CD4-positive, alpha-beta T cell treated with Interleukin-12 subunit alpha and Interleukin-12 subunit beta, for 1 hour (primary cell): ENCODE results near the gene SMPDL3B.
A peak's percentile ranks its signal among the peaks of the same experiment; 100 is the strongest.
"Not testable (repeated sequence)": the region's sequence is repeated elsewhere in the genome, so short reads cannot be mapped to it uniquely, and the experiment has no call there.

Experiments
- DNase-seq: peaks from one replicate; pipeline ENCODE4 v3.0.0-alpha.2; 2020

Gene SMPDL3B

DNA sequence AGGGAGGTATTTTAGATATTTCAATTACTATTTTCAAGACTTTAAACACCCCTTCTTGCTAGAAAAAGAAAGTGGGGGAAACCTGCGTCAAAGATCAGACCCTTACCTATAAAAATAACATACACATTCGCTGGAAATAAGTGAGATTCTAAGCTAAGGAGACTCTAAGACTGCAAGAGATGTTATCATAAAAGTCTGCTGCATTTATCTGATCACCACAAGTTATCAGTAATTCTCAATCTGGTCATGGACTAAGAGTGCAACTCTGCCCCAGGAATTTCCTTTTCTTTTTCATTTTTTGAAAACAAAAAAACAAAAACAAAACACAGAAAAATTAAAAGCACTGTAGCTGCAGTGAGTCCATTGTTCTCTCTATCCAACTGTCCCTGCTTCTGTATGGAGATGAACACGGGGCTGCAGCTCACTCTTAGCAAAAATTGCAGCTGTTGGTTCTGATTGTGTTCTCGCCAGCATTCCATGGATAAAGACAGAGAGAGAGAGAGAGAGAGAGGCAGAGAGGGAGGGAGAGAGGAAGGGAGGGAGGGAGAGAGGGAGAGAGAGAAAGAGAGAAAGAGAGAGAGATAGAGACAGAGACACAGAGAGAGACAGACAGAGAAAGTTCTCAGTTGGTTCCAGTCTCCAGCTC, 39.1 kb downstream of the SMPDL3B start:
- no peak for DNase-seq

DNA sequence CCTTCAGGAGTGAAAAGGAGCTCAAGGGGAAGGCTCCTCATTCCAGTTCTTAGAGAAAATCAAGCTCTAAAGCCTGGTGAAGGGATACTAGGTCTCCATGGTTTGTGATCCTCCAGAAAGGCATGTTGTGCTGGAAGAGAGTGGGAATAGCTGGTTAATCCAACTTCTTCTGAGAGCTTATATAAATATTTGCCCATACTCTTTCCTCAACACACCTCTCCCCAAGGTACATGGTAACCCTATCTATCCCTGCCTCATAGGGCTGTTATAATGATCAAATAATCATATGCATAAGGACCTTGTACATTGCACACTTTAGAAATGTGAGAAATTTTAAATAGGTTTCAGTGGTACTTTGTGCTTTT, 39.6 kb downstream of the SMPDL3B start:
- DNase-seq, result no peak

DNA sequence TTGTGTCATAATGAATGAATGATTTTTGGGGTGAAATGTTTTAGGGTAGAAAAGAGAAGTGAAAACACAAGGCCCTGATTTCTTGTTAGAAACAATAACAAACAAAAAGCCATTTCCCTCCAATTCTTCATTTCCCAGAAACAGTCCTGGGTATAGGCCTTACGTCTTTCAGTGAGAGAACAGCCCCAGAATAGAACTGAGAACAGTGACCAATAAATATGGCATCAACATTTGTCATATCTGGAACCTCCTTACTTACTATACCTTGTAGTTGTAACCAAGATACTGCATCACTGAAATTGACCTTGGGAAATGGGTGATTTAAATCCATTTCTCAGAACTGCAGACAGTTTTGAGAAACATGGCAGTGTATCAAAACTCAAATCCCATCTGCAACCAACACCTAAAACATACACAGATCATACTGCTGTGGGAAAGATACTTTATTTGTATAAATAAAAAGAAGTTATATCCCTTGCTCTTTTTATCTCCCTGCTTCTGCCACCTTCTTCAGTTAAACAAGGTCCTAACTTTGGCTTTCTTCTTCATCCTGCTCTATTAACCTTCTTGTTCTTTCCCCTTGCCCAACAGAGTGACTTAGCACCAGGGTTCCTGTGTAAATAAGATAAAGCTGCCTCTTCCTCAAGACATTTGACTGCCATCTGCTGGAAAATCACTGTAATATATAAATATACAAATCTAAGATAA, 44.5 kb downstream of the SMPDL3B start:
- peak; percentile 67 for DNase-seq

DNA sequence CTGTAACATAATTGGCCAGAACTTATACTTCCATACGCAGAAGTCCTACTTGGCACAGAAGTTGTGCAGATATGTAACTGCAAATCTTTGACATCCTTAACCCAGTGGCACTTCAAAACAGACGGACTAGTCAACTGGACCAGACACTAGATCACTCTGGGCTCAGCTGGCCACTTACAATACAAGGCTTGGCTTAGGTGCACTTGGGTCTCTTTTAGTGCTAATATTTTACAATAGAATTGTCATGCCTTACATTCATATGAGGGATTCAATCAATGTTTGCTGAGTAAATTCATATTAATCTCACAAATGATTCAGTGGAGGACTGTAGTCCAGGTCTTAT, 45.0 kb downstream of the SMPDL3B start:
- no peak for DNase-seq

DNA sequence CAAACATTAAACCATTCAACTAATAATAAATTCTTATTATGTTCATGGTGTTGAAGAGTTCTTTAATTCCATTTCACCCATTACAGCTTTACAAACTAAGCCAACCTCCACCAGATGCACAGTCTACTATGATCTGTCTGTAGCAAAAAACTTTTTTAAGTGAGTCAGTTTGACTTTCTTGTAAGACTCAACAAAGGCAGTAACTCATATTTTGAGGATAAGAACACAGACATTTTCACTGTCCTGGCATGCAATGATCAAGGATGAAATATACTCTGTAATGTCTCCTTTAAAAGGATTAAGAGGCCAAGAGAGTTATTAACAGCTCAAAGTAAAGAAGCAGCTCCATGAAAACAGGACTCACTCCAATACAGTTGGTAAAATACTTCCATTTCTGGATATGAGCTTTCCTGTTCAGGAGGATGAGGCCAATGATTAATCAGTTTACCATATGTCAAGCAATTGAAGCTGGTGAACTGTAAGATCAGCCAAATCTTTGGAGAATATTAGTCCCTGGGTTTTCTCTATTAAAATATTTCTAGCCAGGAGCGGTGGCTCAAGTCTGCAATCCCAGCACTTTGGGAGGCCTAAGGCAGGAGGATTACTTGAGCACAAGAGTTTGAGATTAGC, 45.5 kb downstream of the SMPDL3B start:
- no peak for DNase-seq

DNA sequence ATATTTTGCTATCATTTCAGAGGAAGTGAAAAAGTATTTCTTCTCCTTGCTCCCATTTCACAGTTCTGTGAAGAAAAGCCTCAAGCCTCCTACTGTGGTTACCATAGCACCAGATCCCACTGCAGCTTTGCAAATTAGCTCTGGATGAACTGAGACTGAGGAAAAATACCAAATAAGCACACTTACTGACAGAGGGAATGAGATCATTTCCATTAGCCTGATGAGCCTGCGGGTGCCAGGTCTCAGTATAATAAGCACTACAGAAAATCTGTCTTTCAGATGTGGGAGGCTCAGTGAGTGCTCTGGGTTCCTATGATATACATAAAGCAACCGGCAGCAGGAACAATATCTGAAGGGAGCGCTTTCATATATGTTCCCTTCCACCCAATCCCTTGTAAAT, 46.3 kb downstream of the SMPDL3B start:
- DNase-seq, result no peak

DNA sequence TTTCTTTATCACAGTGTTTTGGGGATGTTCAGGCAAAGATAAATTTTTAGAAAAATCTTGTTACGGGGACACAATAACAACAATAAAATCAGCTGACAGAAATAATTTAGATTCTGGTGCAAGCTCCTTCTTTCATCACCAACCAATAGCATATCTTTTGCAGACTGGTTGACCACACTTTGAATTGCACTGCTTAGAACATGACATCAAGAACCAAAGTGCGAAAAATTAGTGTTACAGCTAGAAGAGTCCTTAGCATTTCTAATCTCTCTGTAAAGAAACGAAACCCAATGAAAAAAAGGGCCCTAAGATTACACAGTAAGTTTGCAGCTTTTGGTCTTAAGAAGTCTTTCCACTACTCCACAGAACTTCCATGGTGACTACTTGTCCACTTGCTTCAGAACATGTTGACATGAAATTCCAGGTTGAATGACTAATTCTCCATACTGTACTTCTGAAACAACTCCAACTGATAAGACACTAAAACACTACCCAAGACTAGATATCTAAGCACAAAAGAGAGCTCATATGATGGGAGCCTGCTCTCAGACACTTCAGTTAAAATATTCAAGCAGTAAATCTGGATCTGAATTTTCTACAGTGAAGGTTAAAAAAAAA, 56.2 kb downstream of the SMPDL3B start:
- DNase-seq, result peak; percentile 2

DNA sequence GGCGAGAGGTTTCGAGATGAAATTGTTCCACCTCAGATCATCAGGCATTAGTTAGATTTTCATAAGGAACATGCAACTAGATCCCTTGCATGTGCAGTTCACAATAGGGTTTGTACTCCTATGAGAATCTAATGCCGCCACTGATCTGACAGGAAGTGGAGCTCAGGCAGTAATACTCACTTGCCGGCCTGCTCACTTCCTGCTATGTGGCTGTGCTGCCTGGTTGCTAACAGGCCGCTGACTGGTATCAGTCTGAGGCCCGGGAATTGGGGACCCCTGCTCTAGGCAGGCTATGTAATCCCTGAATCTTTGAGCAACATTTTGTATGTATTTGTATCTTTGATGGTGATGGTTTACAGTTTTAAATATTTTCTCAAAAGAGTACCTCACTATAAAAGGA, 57.5 kb downstream of the SMPDL3B start:
- peak; percentile 61 for DNase-seq

DNA sequence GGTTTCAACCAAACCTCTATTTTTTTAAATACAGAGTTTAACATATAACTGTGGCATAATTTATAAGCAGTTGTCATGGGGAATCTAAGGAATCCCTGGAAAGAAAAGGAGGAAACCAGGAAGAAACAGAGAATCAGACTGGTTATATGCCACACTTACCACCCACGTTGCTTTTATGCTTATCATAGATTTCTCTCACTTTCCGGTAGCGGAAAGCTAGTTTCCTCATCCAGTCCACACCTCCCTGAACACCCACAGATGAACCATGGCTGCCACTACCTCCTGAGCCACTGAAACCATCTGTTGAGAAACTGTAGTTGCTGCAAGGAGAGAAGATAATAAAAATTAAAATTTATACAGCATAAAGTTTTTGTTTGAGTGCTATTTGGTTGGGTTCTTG, 58.4 kb downstream of the SMPDL3B start:
- peak; percentile 26 for DNase-seq

DNA sequence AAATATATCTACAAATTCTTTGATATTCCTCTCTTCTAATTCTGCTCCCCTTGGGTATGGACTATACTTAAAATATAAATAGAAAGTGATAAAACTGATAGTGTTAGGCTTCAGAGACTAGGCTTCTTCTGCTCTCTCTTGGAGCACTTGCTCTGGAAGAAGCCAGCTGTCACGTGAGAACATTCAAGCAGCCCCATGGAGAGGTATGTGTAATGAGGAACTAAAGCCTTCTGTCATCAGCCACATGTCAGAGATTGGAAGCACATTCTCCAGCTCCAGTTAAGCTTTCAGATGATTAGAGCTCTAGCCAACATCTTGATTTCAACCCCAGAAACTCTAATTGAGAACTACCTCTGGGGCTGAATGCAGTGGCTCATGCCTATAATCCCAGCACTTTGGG, 59.3 kb downstream of the SMPDL3B start:
- DNase-seq, result no peak

DNA sequence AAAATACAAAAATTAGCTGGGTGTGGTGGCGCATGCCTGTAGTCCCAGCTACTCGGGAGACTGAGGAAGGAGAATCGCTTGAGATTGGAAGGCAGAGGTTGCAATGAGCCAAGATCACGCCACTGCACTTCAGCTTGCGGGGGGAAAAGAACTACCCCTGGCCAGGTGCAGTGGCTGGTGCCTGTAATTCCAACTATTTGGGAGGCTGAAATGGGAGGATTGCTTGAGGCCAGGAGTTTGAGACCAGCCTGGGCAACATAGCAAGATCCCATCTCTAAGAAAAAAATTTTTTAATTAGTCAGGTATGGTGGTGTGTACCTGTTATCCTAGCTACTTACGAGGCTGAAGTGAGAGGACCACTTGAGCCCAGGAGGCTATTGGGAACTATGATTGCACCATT, 59.7 kb downstream of the SMPDL3B start:
- DNase-seq, result not testable (repeated sequence)

DNA sequence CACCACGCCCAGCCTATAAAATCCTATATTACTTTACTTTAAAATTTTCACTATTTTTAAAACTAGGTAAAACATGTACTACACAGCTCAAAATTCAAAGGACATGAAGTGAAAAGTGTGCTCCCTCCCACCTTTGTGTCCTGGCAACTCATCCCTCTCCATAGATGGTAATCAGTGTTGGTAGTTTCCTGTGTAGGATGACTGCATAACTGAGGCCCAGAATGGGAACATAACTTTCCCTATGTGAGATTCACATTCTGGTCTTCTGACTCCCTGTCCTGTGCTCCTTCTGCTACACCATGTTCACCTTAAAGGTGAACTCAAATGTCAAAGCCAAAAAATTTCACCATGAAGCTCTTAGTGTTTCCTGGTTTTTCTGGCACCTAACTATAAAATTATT, 64.3 kb downstream of the SMPDL3B start:
- no peak for DNase-seq

DNA sequence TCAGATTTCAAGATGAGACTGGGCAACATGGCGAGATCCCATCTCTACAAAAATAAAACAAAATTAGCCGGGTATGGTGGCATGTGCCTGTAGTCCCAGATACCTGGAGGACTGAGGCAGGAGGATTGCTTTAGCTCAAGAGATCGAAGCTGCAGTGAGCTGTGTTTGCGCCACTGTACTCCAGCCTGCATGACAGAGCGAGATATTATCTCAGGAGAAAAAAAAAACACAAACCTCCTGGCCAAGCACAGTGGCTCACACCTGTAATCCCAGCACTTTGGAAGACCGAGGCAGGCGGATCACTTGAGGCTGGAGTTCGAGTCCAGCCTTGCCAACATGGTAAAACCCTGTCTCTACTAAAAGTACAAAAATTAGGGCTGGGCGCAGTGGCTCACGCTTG, 67.8 kb downstream of the SMPDL3B start:
- no peak for DNase-seq

DNA sequence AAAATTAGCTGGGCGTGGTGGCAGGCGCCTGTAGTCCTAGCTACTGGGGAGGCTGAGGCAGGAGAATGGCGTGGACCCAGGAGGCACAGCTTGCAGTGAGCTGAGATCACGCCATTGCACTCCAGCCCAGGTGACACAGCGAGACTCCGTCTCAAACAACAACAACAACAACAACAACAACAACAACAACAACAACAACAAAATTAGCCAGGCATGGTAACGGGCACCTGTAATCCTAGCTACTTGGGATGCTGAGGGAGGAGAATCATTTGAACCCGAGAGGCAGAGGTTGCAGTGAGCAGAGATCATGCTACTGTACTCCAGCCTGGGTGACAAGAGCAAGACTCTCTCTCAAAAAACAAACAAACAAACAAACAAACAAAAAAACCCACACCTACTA, 68.3 kb downstream of the SMPDL3B start:
- DNase-seq, result not testable (repeated sequence)
